ENCODE data around the gene ATP6V0E1. TPM values are rescaled to one million over a fixed set of nuclear protein-coding genes. Genes with fewer than 3 reads are reported as not detected.

Gene ATP6V0E1
- total and polyA plus RNA-seq, 2 of the 8 experiments (the other 6 are each of a cell fraction or from before 2014, with no cell fraction given), result 108 to 134 TPM

- Histone ChIP-seq H3K9ac (replicated peaks in 1 of 4; ENCODE audit: extremely low read depth in 1 of 4, low read depth in 3 of 4, low read length in 3 of 4) (no peak overlapping the region), H3K79me2 (ENCODE audit: control insufficient read depth in 1 of 2, insufficient read depth in 2 of 2, low read length in 2 of 2) (no peaks in the 10 kb centered on the region), H2BK12ac (ENCODE audit: low read depth, low read length) (no peak overlapping the region), H3K4me2 (ENCODE audit: insufficient read depth in 1 of 2, low read depth in 2 of 2, low read length in 2 of 2) (no peak overlapping the region), H2BK15ac (ENCODE audit: low read length) (no peak overlapping the region), H3K36me3 (ENCODE audit: control insufficient read depth in 2 of 4, insufficient read depth in 4 of 4, low read length in 3 of 4) (no peaks in the 10 kb centered on the region), H4K5ac (ENCODE audit: insufficient read length, low read depth, low read length) (no peak overlapping the region), H4K20me1 (replicated peaks in 1 of 2; ENCODE audit: control insufficient read depth in 1 of 2, insufficient read depth in 2 of 2, low read length in 2 of 2) (peaks cover 0 to 3% of the 10 kb centered on the region in 2 experiments), H3K14ac (ENCODE audit: insufficient read length) (no peak overlapping the region), H4K91ac (replicated peaks; ENCODE audit: insufficient read length, low read length) (no peak overlapping the region), H3K18ac (ENCODE audit: extremely low read depth, low read length) (no peak overlapping the region), H3K23ac (ENCODE audit: insufficient read length) (no peak overlapping the region), H4K8ac (ENCODE audit: extremely low read depth, insufficient read depth, low read length) (no peak overlapping the region), H3K56ac (replicated peaks; ENCODE audit: insufficient read length, low read depth, low read length) (no peak overlapping the region), H2BK5ac (ENCODE audit: low read depth, low read length) (no peak overlapping the region), H3K4me3 (ENCODE audit: extremely low read depth in 1 of 4, insufficient read depth in 2 of 4, low read depth in 3 of 4, low read length in 4 of 4) (no peak overlapping the region), H2AK5ac (ENCODE audit: low read depth, low read length) (no peak overlapping the region), H3K27me3 (replicated peaks in 1 of 4; ENCODE audit: control insufficient read depth in 3 of 4, extremely low read depth in 1 of 4, insufficient read depth in 3 of 4, low read length in 3 of 4) (no peaks in the 10 kb centered on the region), H3K27ac (ENCODE audit: low read depth, low read length) (no peak overlapping the region), H2AFZ (ENCODE audit: low read length) (no peak overlapping the region), H3K23me2 (ENCODE audit: low read depth, low read length) (no peaks in the 10 kb centered on the region; the same call in 1 of the 2 replicates), H2BK120ac (replicated peaks; ENCODE audit: low read depth, low read length) (no peak overlapping the region), H3K4ac (replicated peaks; ENCODE audit: insufficient read length, low read depth, low read length) (no peak overlapping the region), H3K4me1 (replicated peaks in 1 of 4; ENCODE audit: control insufficient read depth in 3 of 4, insufficient read depth in 4 of 4, low read length in 3 of 4) (no peaks in the 10 kb centered on the region), H3K9me3 (ENCODE audit: insufficient read depth in 2 of 2, low read depth in 1 of 2, low read length in 1 of 2) (no peaks in the 10 kb centered on the region; a peak in 1 of 4 replicates), H2BK20ac (ENCODE audit: low read length) (no peak overlapping the region), H3K79me1 (ENCODE audit: low read depth, low read length) (no peaks in the 10 kb centered on the region)
- no peak for TF ChIP-seq POLR2AphosphoS5 (IDR thresholded peaks at IDR 0.05; ENCODE audit: low read depth, low read length)
- TF ChIP-seq RBBP5 (IDR thresholded peaks at IDR 0.05; ENCODE audit: borderline replicate concordance, low read depth, low read length), result no peak
- no peak for TF ChIP-seq HDAC2 (IDR thresholded peaks at IDR 0.05; ENCODE audit: borderline replicate concordance in 1 of 2, low read depth in 2 of 2, low read length in 2 of 2)
- no peak for TF ChIP-seq ZNF274 (IDR thresholded peaks at IDR 0.05; ENCODE audit: borderline replicate concordance, extremely low read depth, low read length)
- ChIA-PET POLR2A (ENCODE audit: partially characterized antibody) (no interaction called here), CTCF (ENCODE audit: partially characterized antibody) (no interaction called here)
- FAIRE-seq, result no peak
- DNase-seq (ENCODE audit: low read depth in 1 of 2, low spot score in 2 of 2), result no peak
- 80% methylated on average over 3 of the region's 3 CpGs; no CpG with 5 or more reads in 1 of the 2 experiments for WGBS, 2 experiments (ENCODE audit: extremely low coverage in 1 of 2, insufficient coverage in 1 of 2, insufficient read length in 1 of 2, insufficient replicate concordance in 2 of 2, low coverage in 1 of 2, low lambda C conversion rate in 2 of 2, missing lambda C conversion rate in 1 of 2)
These were observed 95.3 kb downstream of the ATP6V0E1 start for GRCh38 chr5:173078878-173079277.
